Smooth muscle cell (in vitro differentiated cells): ENCODE data around the gene TAX1BP1. TPM values are rescaled to one million over a fixed set of nuclear protein-coding genes. Genes with fewer than 3 reads are reported as not detected.

Experiments used
- DNase-seq: peaks from one replicate; lab custom pipeline; 2025; ENCODE audit not compliant: unreplicated experiment; lab: John Stamatoyannopoulos, UW
- H2AFZ ChIP-seq: fragments of 200-600 bp; sonication (generic); 2 replicates; pipeline ENCODE4 v1.6.0; 2016; ENCODE audit warnings: antibody characterized with exemption, low read depth, mild to moderate bottlenecking
- H3F3A ChIP-seq: fragments of 200-600 bp; sonication (generic); 2 replicates; pipeline ENCODE4 v1.6.0; 2017; ENCODE audit warnings: antibody characterized with exemption, low read depth
- H3K27ac ChIP-seq: fragments of 200-600 bp; sonication (generic); 2 replicates; pipeline ENCODE4 v1.5.1; 2016; ENCODE audit warnings: low read depth, mild to moderate bottlenecking
- H3K27me3 ChIP-seq: fragments of 200-600 bp; sonication (generic); 2 replicates; pipeline ENCODE4 v1.6.1; 2016; ENCODE audit warnings: low read depth, mild to moderate bottlenecking
- H3K36me3 ChIP-seq: fragments of 200-600 bp; sonication (generic); 2 replicates; pipeline ENCODE4 v1.5.1; 2016; ENCODE audit warnings: low read depth
- H3K4me1 ChIP-seq: fragments of 200-600 bp; sonication (generic); 2 replicates; pipeline ENCODE4 v1.5.1; 2016; ENCODE audit warnings: low read depth
- H3K4me2 ChIP-seq: fragments of 200-600 bp; sonication (generic); 2 replicates; pipeline ENCODE4 v1.6.0; 2016; ENCODE audit warnings: mild to moderate bottlenecking
- H3K4me3 ChIP-seq: fragments of 200-600 bp; sonication (generic); 2 replicates; pipeline ENCODE4 v1.5.1; 2016; ENCODE audit warnings: mild to moderate bottlenecking
- H3K79me2 ChIP-seq: fragments of 200-600 bp; sonication (generic); 2 replicates; pipeline ENCODE4 v1.6.0; 2016; ENCODE audit warnings: low read depth, mild to moderate bottlenecking
- H3K9ac ChIP-seq: fragments of 200-600 bp; sonication (generic); 2 replicates; pipeline ENCODE4 v1.6.0; 2016; ENCODE audit warnings: low read depth
- H3K9me3 ChIP-seq: fragments of 200-600 bp; sonication (generic); replicated peaks from 2 replicates; pipeline ENCODE4 v1.5.1; 2016; ENCODE audit warnings: low read depth
- H4K20me1 ChIP-seq: fragments of 200-600 bp; sonication (generic); 2 replicates; pipeline ENCODE4 v1.6.0; 2016; ENCODE audit warnings: low read depth
- CTCF ChIP-seq: fragments of 200-600 bp; sonication (generic); IDR thresholded peaks from 2 replicates; pipeline ENCODE4 v1.5.1; 2017; ENCODE audit warnings: borderline replicate concordance, mild to moderate bottlenecking, antibody characterized with exemption; ENCODE audit not compliant: insufficient read depth, poor library complexity, severe bottlenecking
- WGBS: methylation state at CpG from one replicate; pipeline ENCODE4 v1.1.7; 2016; ENCODE audit warnings: low lambda C conversion rate; 5-methylcytosine and 5-hydroxymethylcytosine counted together
- polyA plus RNA-seq: library from polyadenylated mRNA; unstranded; fragments of >200 nt; fragmentation: Nextera tagmentation; extraction: Ambion mirVana; gene quantifications from 2 replicates; pipeline ENCODE4 v1.2.1, GENCODE V29; 2016
- total RNA-seq: library from RNA; depleted of rRNA; stranded (reverse); fragments of >200 nt; gene quantifications from 2 replicates; pipeline ENCODE4 v1.2.3, GENCODE V29; 2014

TAX1BP1 gene
- total and polyA plus RNA-seq, 2 experiments from 2014 or later = 80.4 to 81.6 TPM

DNA sequence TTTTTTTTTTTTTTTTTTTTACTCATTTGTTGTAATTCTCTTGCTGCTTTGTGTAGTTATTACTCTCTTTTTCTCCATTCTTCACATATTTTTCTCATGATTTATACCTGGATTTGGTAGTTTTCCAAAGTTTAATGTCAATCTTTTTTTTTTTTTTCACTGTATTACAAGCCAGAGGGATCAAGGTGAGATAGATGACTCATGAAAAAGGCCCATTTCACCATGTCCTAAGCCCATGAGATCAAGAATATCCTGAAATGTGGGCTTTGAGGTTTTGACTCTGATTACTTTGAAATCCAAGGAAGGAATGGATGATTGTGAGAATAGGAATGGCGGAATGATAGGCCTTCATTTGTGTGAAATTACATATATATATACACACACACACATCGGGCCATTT, 31.1 kb downstream of the TAX1BP1 start:
- peaks cover 9% of the 10 kb centered on the region for H3K36me3 ChIP-seq
- peaks cover 66% of the 10 kb centered on the region for H4K20me1 ChIP-seq
- no peaks in the 10 kb centered on the region for H3K27me3 ChIP-seq
- H2AFZ ChIP-seq = no peak overlapping the region
- H3K27ac ChIP-seq = no peak overlapping the region
- 81% methylated on average over 2 of the region's 2 CpGs for WGBS
- no peaks in the 10 kb centered on the region for H3K9me3 ChIP-seq
- TF ChIP-seq CTCF = no peak
- no peaks in the 10 kb centered on the region for H3K4me1 ChIP-seq
- peaks cover 86% of the 10 kb centered on the region for H3K79me2 ChIP-seq
- no peaks in the 10 kb centered on the region for H3F3A ChIP-seq
- no peak for DNase-seq
- H3K9ac ChIP-seq = no peak overlapping the region
- no peak overlapping the region for H3K4me3 ChIP-seq
- no peak overlapping the region for H3K4me2 ChIP-seq

- Histone ChIP-seq H3K9me3 (no peaks in the 10 kb centered on the region), H2AFZ (no peak overlapping the region), H4K20me1 (peaks cover 69% of the 10 kb centered on the region), H3K4me1 (no peaks in the 10 kb centered on the region), H3K27me3 (no peaks in the 10 kb centered on the region), H3K9ac (no peak overlapping the region), H3K4me3 (no peak overlapping the region), H3K79me2 (peaks cover 96% of the 10 kb centered on the region), H3K36me3 (peaks cover 5% of the 10 kb centered on the region), H3F3A (no peaks in the 10 kb centered on the region), H3K27ac (no peak overlapping the region), H3K4me2 (no peak overlapping the region)
- WGBS = 57% methylated on average over 2 of the region's 2 CpGs
- peak; percentile 70 for TF ChIP-seq CTCF
- DNase-seq = no peak
Measured at GRCh38 chr7:27774717-27775328, 34.9 kb downstream of the TAX1BP1 start.

DNA sequence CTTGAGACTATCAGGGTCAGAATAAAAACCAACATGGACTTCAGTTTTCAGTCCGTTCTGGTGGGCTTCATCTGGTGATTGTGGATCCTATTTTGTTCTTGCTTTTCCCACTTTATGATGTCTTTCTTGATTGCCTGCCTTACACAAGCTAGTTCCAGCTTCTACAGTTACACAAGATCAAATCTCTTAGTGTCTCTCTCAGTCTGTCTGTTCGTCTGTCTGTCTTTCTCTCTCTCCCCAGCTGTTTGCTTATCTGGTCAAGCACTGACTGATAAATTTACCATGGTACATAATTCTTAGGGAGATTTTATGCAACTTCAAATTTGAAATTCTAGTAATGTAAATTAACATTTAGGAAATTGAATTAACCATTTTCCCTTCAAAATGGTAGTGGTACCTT, 35.8 kb downstream of the TAX1BP1 start:
- H3F3A ChIP-seq = no peaks in the 10 kb centered on the region
- TF ChIP-seq CTCF = no peak
- peaks cover 72% of the 10 kb centered on the region for H4K20me1 ChIP-seq
- no peak overlapping the region for H3K4me2 ChIP-seq
- no peak for DNase-seq
- H2AFZ ChIP-seq = no peak overlapping the region
- H3K9me3 ChIP-seq = no peaks in the 10 kb centered on the region
- H3K4me1 ChIP-seq = no peaks in the 10 kb centered on the region
- H3K27me3 ChIP-seq = no peaks in the 10 kb centered on the region
- H3K79me2 ChIP-seq = peaks cover 96% of the 10 kb centered on the region
- WGBS = 77% methylated on average over 2 of the region's 2 CpGs
- H3K4me3 ChIP-seq = no peak overlapping the region
- H3K27ac ChIP-seq = no peak overlapping the region
- H3K36me3 ChIP-seq = no peaks in the 10 kb centered on the region
- no peak overlapping the region for H3K9ac ChIP-seq

DNA sequence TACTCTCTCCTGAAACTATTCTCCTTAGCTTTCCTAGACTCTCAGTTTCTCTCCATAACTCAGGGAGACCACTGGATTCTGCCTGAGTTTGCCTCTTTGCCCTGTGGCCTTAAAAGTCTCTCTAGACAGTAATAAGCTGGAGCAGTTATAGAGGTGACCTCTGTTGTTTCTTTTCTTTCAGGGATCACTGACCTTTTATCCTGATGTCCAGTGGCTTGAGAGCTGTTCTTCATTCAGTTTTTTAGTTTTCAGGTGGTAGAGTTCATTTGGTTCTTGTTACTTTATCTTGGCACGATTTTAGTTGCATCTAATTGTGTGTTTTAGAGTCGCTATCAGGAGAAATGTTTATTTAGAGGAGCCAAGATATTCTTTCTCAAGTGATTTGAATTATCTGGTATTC, 37.7 kb downstream of the TAX1BP1 start:
- 96% methylated on average over 2 of the region's 2 CpGs for WGBS
- Histone ChIP-seq H4K20me1 (peaks cover 82% of the 10 kb centered on the region), H3F3A (no peaks in the 10 kb centered on the region), H3K9me3 (no peaks in the 10 kb centered on the region), H3K27me3 (no peaks in the 10 kb centered on the region), H3K4me1 (no peaks in the 10 kb centered on the region), H3K9ac (no peak overlapping the region), H2AFZ (no peak overlapping the region), H3K79me2 (peaks cover 96% of the 10 kb centered on the region), H3K27ac (no peak overlapping the region), H3K36me3 (no peaks in the 10 kb centered on the region), H3K4me3 (no peak overlapping the region), H3K4me2 (no peak overlapping the region)
- TF ChIP-seq CTCF = no peak
- no peak for DNase-seq
